Activated naive CD8-positive, alpha-beta T cell treated with anti-CD3 and anti-CD28 coated beads, Interleukin-2, amount 50 U/mL, for 24 hours (primary cell): Measurements from ENCODE around the gene CLEC4G.

ENCODE experiments used
- ATAC-seq: fragments of 150-1000 bp; cut with Tn5 transposase; one replicate; pipeline ENCODE4 v1.10.0; 2021
- DNase-seq: peaks from one replicate; pipeline ENCODE4 v3.0.0; 2021
- H3K27ac Mint-ChIP-seq: one replicate; pipeline ENCODE4 v1.8.0; 2021; ENCODE audit warnings: mild to moderate bottlenecking, mixed read lengths
- H3K27me3 Mint-ChIP-seq: one replicate; pipeline ENCODE4 v1.8.0; 2021; ENCODE audit warnings: mixed read lengths
- H3K36me3 Mint-ChIP-seq: one replicate; pipeline ENCODE4 v1.8.0; 2021; ENCODE audit warnings: low read depth, mixed read lengths
- H3K4me1 Mint-ChIP-seq: one replicate; pipeline ENCODE4 v1.8.0; 2021; ENCODE audit warnings: mixed read lengths
- H3K4me3 Mint-ChIP-seq: one replicate; pipeline ENCODE4 v1.8.0; 2021; ENCODE audit warnings: mild to moderate bottlenecking, moderate library complexity, mixed read lengths
- H3K9me3 Mint-ChIP-seq: one replicate; pipeline ENCODE4 v1.8.0; 2021; ENCODE audit warnings: mixed read lengths

Gene CLEC4G

DNA sequence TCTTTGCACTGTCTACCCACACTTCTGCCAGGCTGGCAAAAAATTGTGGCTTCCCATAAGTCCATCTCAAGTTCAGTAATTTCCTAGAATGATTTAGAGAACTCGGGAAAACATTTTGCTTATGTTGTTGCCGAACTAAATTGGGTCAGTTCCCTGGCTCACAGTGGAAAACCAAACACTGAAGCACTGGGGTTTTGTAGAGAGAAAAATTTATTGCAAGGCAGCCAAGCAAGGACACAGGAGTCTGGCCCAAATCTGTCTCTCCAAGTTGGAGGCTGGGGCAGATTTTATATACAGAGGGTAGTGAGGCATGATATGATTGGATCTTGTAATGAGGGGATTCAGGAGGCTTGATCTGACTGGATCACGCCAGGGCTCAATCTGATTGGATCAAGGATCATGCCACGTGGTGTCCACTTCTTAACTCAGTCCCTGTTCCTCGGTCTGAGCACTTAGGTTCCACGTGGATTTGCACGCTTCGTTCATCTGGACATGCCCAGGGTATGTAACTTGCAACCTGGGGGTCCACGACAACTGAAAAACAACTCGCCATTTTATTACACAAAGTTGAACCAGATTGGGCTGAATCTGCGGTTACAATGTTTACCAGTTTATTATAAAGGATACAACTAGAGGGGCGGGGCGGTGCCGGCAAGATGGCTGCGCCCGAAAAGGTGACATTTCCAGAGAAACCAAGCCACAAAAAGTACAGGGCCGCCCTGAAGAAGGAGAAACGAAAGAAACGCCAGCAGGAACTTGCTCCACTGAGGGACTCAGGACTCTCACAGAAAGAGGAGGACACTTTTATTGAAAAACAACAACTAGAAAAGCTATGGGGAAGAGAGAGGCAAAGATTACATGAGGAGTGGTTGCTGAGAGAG lies 8.1 kb upstream of the CLEC4G start:
- no peak overlapping the region for H3K4me3 Mint-ChIP-seq

DNA sequence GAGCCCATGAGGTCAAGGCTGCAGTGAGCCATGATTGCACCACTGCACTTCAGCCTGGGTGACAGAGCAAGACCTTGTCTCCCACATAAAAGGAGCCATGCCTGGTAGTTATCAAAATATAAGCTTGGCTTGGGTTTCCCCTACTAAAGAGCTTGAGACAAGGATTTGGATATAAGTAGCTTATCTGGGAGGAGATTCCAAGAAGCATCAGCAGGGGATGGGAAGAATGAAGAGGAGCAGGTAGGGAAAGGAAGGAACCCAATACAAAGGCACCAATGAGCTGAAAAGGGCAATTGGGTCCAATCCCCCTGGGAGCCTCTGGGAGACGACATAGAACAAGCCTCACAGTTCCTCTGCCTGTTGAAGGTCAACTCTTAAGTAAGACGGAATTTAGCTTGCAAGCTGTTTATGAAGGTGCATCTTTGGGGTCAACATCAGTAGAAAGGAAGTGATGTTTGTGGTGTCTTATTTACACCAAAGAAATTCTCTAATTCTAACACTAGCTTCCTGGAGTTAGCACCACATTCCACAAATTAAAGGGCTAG lies 7.4 kb upstream of the CLEC4G start:
- ATAC-seq (no peak), DNase-seq (no peak)
- Mint-ChIP-seq H3K4me3 (no peak overlapping the region), H3K9me3 (no peaks in the 10 kb centered on the region), H3K27me3 (peaks cover 44% of the 10 kb centered on the region), H3K27ac (no peak overlapping the region), H3K4me1 (peaks cover 29% of the 10 kb centered on the region), H3K36me3 (no peaks in the 10 kb centered on the region)

More for the DNA sequence above, 8.1 kb upstream of the CLEC4G start:
- no peaks in the 10 kb centered on the region for H3K9me3 Mint-ChIP-seq
- peaks cover 29% of the 10 kb centered on the region for H3K4me1 Mint-ChIP-seq
- no peak overlapping the region for H3K27ac Mint-ChIP-seq
- H3K36me3 Mint-ChIP-seq, result no peaks in the 10 kb centered on the region
- peaks cover 39% of the 10 kb centered on the region for H3K27me3 Mint-ChIP-seq
- DNase-seq (no peak), ATAC-seq (no peak)

DNA sequence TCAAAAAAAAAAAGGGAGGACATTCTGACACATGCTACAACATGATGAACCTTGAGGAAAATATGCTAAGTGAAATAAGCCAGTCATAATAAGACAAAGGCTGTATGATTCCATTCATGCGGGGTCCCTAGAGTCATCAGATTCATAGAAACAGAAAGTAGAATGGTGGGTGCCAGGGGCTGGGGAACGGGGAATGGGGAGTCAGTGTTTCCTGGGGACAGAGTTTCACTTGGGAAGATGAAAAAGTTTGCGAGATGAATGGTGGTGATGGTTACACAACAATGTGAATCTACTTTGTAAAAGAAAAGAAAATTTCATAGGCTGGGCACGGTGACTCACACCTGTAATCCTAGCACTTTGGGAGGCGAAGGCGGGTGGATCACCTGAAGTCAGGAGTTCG lies 6.1 kb upstream of the CLEC4G start:
- Mint-ChIP-seq H3K4me3 (peak overlapping the region; percentile 24), H3K27ac (peak overlapping the region; percentile 23)

DNA sequence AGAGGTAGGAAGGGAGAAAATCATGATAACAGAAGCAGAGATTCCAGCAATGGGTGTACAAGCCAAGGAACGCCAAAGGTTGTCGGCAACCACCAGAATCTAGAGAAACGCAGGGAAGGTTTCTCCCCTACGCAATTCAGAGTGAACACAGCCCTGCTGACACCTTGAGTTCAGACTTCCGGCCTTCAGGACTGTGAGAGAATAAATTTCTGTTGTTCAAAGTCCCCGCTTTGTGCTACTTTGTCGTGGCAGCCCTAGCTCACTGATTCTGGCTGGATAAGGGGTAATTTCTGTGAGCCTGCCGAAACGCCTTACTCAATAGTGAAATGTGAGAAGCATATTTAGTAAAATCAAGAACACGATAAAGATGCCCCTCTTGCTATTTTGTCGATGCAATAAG lies 5.3 kb upstream of the CLEC4G start:
- no peak for DNase-seq
- no peak for ATAC-seq
- Mint-ChIP-seq H3K4me1 (peaks cover 17% of the 10 kb centered on the region), H3K27me3 (peaks cover 37% of the 10 kb centered on the region), H3K9me3 (no peaks in the 10 kb centered on the region), H3K4me3 (no peak overlapping the region), H3K36me3 (no peaks in the 10 kb centered on the region), H3K27ac (no peak overlapping the region)

More for the DNA sequence above, 6.1 kb upstream of the CLEC4G start:
- DNase-seq, result peak; percentile 34
- Mint-ChIP-seq H3K27me3 (peaks cover 42% of the 10 kb centered on the region), H3K9me3 (no peaks in the 10 kb centered on the region), H3K36me3 (no peaks in the 10 kb centered on the region), H3K4me1 (peaks cover 17% of the 10 kb centered on the region)
- ATAC-seq, result peak; percentile 83

DNA sequence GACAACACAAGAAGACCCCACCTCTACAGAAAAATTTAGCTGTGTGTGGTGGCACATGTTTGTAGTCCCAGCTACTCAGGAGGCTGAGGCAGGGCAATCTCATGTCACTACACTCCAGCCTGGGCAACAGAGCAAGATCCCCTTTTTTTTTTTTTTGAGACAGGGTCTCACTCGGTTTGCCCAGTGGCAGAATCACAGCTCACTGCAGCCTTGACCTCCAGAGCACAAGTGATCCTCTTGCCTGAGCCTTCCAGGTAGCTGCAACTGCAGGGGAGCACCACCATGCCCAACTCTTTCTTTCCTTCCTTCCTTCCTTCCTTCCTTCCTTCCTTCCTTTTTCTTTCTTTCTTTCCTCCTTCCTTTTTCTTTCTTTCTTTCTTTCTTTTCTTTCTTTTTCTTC lies 4.2 kb upstream of the CLEC4G start:
- no peak overlapping the region for H3K27ac Mint-ChIP-seq

DNA sequence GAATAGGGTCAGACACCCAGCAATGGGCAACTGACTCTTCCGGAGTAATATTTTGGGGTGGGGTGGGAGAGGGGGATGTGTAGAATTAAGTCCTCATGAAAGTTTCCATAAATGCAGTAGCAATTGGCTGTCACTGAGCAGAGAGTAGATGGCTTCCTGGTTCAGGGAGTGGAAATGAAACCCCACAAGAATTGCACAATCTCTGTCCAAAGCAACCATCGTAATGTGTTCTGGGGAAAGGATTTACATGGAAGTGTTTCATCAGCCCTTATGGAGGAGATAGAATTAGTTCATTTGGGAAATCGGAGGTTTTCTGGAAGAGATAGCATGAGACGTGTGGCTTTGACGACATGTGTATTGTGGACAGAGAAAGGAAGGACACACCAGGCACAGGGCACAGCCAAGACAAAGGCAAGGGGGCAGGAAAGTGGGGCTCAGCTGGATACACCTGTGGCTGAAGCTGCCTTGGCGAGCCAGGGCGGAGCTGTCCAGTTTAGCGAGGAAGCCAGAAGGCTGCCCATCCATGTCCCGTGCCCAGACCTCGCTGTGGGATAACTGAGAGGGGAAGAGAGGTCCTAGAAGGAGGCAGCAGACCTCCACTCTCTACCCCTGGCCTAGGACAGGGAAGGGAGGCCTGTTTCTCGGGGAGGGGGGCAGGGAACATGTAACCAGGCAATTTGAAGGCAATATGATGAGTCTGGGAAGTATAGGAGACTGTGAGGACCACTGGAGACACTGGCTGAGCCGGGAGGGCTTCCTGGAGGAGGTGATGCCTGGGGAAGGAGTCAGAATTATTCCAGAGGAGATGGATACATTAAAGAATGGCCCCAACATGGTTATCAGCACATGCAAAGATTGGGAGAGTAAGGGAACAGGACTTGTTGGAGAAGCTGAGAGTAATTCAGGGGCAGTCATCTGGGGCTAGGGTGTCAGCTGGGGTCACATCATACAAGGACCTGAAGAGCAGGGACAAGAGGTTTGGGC lies 2.6 kb upstream of the CLEC4G start:
- DNase-seq (no peak), ATAC-seq (no peak)
- Mint-ChIP-seq H3K36me3 (no peaks in the 10 kb centered on the region), H3K27ac (no peak overlapping the region), H3K4me3 (no peak overlapping the region), H3K4me1 (peaks cover 25% of the 10 kb centered on the region), H3K9me3 (no peaks in the 10 kb centered on the region), H3K27me3 (peaks cover 38% of the 10 kb centered on the region)

More for the DNA sequence above, 4.2 kb upstream of the CLEC4G start:
- no peak overlapping the region for H3K4me3 Mint-ChIP-seq
- H3K4me1 Mint-ChIP-seq, result peaks cover 17% of the 10 kb centered on the region
- H3K9me3 Mint-ChIP-seq, result no peaks in the 10 kb centered on the region
- DNase-seq (no peak), ATAC-seq (no peak)
- H3K27me3 Mint-ChIP-seq, result peaks cover 42% of the 10 kb centered on the region
- no peaks in the 10 kb centered on the region for H3K36me3 Mint-ChIP-seq

DNA sequence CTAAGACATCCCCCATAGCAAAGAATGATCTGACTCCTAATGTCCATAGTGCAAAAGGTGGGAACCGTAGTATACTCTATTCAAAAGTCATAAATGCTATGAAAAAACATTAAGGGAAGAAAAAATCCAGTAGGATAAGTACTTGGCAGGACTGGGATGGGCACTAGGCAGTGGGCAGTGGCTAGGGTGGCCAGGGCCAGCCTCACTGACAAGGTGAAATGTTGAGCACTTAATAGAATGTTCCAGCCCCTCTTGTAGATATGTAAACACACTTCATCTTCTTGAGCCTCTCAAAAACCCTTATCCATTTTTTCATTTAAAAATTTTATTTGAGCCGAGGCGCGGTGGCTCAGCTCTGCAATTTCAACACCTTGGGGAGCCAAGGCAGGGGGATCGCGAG lies 1.5 kb upstream of the CLEC4G start:
- H3K27ac Mint-ChIP-seq, result no peak overlapping the region
- H3K4me3 Mint-ChIP-seq, result no peak overlapping the region
- peaks cover 28% of the 10 kb centered on the region for H3K4me1 Mint-ChIP-seq
- no peaks in the 10 kb centered on the region for H3K9me3 Mint-ChIP-seq
- DNase-seq (no peak), ATAC-seq (no peak)
- H3K36me3 Mint-ChIP-seq, result no peaks in the 10 kb centered on the region
- peaks cover 49% of the 10 kb centered on the region for H3K27me3 Mint-ChIP-seq

DNA sequence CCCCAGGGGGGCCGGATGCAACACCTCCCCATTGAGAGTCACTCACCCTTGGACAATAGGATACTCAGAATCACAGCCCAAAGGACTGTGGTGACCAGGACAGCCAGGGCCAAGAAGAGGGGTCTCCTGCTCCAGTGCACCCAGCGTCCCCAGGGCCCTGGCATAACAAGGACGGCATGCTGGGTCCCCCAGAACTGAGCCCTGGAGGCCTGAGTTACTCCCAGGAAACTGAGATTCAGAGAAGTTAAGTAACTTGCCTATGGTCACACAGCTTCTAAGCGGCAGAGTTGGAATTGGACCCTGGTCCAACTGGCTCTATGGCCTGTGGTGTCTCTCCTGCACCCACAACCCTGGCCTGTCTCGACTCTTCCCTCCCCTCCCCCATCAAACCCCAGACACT lies 295 bp downstream of the CLEC4G start:
- peaks cover 17% of the 10 kb centered on the region for H3K4me1 Mint-ChIP-seq
- H3K27ac Mint-ChIP-seq, result no peak overlapping the region

DNA sequence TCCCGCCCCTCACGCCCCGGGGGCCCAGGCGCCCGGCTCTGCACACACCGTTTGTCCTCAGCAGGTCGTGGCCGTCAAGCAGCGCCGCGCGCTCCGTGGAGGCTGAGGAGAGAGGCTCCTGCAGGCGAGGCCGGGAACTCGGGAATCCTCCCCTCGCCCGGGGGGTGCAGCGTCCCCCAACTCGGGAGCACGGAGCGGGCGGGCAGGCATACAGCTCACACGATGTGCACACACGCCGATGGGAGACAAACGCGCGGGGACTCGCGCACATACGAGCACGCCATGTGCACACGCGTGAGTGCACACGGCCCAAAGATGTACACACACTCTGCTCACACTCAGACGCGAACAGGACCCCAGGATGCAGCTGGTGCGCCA lies 703 bp downstream of the CLEC4G start:
- Mint-ChIP-seq H3K27me3 (peaks cover 57% of the 10 kb centered on the region), H3K27ac (no peak overlapping the region), H3K36me3 (no peaks in the 10 kb centered on the region), H3K4me3 (no peak overlapping the region), H3K9me3 (no peaks in the 10 kb centered on the region), H3K4me1 (peaks cover 17% of the 10 kb centered on the region)
- no peak for DNase-seq
- no peak for ATAC-seq

More for the DNA sequence above, 295 bp downstream of the CLEC4G start:
- H3K4me3 Mint-ChIP-seq, result no peak overlapping the region
- ATAC-seq (no peak), DNase-seq (no peak)
- no peaks in the 10 kb centered on the region for H3K9me3 Mint-ChIP-seq
- H3K27me3 Mint-ChIP-seq, result peaks cover 59% of the 10 kb centered on the region
- no peaks in the 10 kb centered on the region for H3K36me3 Mint-ChIP-seq

DNA sequence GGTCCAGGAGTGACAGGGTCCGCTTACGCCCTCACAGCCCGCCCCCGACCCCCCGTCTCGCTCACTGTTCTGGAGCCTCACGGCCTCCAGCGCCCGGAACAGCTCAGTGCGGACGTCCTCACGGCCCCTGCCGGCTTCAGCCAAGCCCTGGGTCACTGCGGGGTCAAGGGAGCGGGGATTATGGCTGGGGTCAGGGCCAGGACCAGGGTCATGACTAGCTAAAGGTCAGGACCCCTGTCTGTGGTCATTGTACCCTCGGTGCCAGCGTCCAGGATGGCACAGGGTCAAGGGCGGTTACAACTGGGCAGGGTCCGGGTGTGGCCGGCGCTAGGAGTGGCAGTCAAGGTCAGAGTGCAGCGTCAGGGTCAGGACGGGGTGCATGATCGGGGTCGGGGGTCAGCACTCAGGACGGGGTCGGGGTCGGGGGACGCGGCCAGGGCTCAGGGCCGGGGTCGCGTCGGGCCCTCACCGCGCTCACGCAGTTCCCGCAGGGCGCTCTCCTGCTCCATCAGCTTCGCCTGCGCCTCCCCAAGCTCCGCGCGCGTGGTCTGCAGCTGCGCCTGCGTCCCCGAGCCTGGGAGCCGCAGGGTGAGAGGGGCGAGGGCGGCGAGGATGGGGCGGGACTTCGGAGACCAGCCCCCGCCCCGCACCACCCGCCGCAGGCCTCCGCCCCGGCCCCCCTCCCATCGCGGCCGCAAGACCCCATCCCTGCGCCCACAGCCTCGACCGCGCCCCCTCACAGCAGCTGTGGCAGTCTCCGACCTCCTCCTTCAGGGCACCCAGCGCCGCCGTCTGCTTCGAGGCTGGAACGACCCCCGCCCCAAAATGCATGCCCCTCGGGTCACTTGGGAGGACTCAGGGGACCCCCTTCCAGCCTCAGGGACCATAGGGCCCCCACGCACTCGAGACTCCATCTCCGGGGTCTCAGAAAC lies 1.4 kb downstream of the CLEC4G start:
- Mint-ChIP-seq H3K27me3 (peaks cover 56% of the 10 kb centered on the region), H3K27ac (no peak overlapping the region), H3K9me3 (no peaks in the 10 kb centered on the region), H3K36me3 (no peaks in the 10 kb centered on the region), H3K4me3 (no peak overlapping the region), H3K4me1 (peaks cover 19% of the 10 kb centered on the region)
- ATAC-seq, result no peak
- DNase-seq, result no peak

DNA sequence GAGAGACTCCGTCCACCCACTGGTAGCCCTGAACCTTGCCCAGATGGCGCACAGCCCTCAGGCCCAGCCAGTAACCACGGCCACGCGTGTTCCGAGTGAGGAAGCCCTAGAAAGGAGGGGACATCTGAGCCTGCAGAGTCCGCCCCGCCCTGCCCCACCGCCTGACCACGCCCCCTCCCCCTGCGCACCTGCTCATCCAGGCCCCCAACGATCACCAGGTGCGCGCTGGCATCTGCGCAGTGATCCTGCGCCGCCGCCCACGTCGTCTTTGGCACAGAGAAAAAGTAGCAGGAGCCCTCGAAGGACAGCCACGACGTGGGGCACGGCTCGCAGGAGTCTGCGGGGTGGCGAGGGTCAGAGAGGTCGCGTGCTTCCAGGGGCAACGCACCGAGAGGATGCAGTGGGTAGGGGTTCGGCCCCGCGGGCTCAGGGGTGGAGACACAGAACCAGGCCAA lies 2.1 kb downstream of the CLEC4G start:
- ATAC-seq, result no peak
- Mint-ChIP-seq H3K36me3 (no peaks in the 10 kb centered on the region), H3K9me3 (no peaks in the 10 kb centered on the region), H3K4me1 (peaks cover 19% of the 10 kb centered on the region), H3K27me3 (peaks cover 50% of the 10 kb centered on the region), H3K4me3 (no peak overlapping the region), H3K27ac (no peak overlapping the region)
- DNase-seq, result no peak

DNA sequence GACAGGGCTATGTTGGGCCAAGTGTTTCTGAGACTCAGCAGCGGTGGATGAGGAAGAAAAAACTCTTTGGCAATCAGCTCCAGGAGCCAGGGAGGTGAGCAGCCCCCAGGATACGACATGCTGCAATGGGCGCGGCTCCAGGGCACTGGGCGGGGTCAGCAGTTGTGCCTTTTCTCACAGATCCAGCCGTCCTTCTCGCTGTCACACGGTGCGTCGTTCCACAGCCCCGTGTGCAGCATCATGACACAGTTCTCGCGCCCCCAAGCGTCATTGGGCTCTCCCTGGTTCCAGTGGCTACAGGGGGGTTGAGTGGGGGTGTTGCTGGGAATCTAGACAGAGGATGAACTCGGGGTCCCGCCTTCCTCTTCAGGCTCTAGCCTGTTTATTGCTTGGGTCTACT lies 2.7 kb downstream of the CLEC4G start:
- DNase-seq, result no peak
- no peak overlapping the region for H3K4me3 Mint-ChIP-seq

DNA sequence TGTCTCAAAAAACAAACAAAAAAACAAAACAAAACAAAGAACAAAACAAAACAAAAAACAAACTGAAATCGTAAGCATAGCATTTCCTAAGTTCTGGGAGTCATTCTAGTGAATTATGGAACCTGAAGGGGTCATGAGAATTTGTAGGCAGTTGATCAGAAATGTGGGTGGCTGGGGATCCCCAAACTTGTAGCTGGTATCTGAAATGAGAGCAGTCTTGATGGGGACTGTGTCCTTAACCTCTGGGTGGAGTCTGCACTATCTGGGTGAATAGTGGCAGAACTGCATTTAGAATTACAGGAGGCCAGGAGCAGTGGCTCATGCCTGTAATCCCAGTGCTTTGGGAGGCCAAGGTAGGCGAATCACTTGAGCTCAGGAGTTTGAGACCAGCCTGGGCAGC lies 6.1 kb downstream of the CLEC4G start:
- Mint-ChIP-seq H3K27me3 (peaks cover 35% of the 10 kb centered on the region), H3K4me1 (peaks cover 24% of the 10 kb centered on the region), H3K36me3 (no peaks in the 10 kb centered on the region), H3K4me3 (no peak overlapping the region), H3K9me3 (no peaks in the 10 kb centered on the region), H3K27ac (no peak overlapping the region)
- no peak for DNase-seq
- ATAC-seq, result no peak

More for the DNA sequence above, 2.7 kb downstream of the CLEC4G start:
- Mint-ChIP-seq H3K9me3 (no peaks in the 10 kb centered on the region), H3K36me3 (no peaks in the 10 kb centered on the region), H3K4me1 (peaks cover 17% of the 10 kb centered on the region), H3K27me3 (peaks cover 46% of the 10 kb centered on the region), H3K27ac (no peak overlapping the region)
- ATAC-seq, result no peak
